GM21619 (cell line): ENCODE measurements around the gene BEST3.

ENCODE experiments used
- ATAC-seq: cut with Tn5 transposase; IDR thresholded peaks from one replicate; pipeline ENCODE4 v1.9.1; 2021; ENCODE audit not compliant: unreplicated experiment

BEST3 gene

GRCh38 chr12:69653703-69654102 is 45.4 kb downstream of the BEST3 start:
- ATAC-seq = no peak

- ATAC-seq = no peak
Measured at GRCh38 chr12:69651922-69652321, 47.2 kb downstream of the BEST3 start.

GRCh38 chr12:69649529-69649928 is 49.6 kb downstream of the BEST3 start:
- no peak for ATAC-seq

- ATAC-seq = no peak
Measured at GRCh38 chr12:69648476-69648875, 50.6 kb downstream of the BEST3 start.

- ATAC-seq = no peak
Measured at GRCh38 chr12:69647178-69647577, 51.9 kb downstream of the BEST3 start.

- ATAC-seq = no peak
Measured at GRCh38 chr12:69645031-69645430, 54.1 kb downstream of the BEST3 start.

- ATAC-seq = no peak
Measured at GRCh38 chr12:69644511-69644910, 54.6 kb downstream of the BEST3 start.

GRCh38 chr12:69642531-69642930 is 56.6 kb downstream of the BEST3 start:
- ATAC-seq = no peak

GRCh38 chr12:69641546-69641945 is 57.6 kb downstream of the BEST3 start:
- no peak for ATAC-seq

- ATAC-seq = peak; percentile 87
Measured at GRCh38 chr12:69639400-69640016, 59.6 kb downstream of the BEST3 start.

GRCh38 chr12:69633061-69633460 is 66.0 kb downstream of the BEST3 start:
- no peak for ATAC-seq

- no peak for ATAC-seq
Measured at GRCh38 chr12:69630191-69630590, 68.9 kb downstream of the BEST3 start.

GRCh38 chr12:69627501-69627900 is 71.6 kb downstream of the BEST3 start:
- no peak for ATAC-seq

- no peak for ATAC-seq
Measured at GRCh38 chr12:69623970-69624369, 75.1 kb downstream of the BEST3 start.

- no peak for ATAC-seq
Measured at GRCh38 chr12:69621551-69621950, 77.6 kb downstream of the BEST3 start.

- no peak for ATAC-seq
Measured at GRCh38 chr12:69620921-69621320, 78.2 kb downstream of the BEST3 start.

- ATAC-seq = no peak
Measured at GRCh38 chr12:69620077-69620476, 79.0 kb downstream of the BEST3 start.

- ATAC-seq = no peak
Measured at GRCh38 chr12:69619050-69619449, 80.1 kb downstream of the BEST3 start.

GRCh38 chr12:69616025-69616424 is 83.1 kb downstream of the BEST3 start:
- no peak for ATAC-seq

- no peak for ATAC-seq
Measured at GRCh38 chr12:69613351-69613750, 85.8 kb downstream of the BEST3 start.

- ATAC-seq = no peak
Measured at GRCh38 chr12:69610729-69611128, 88.4 kb downstream of the BEST3 start, which contains the start of gene LRRC10. TSS of gene LRRC10 (minus strand) at chr12:69610907. CDS start at chr12:69610838, 69 bp downstream.

- no peak for ATAC-seq
Measured at GRCh38 chr12:69610126-69610525, 89.0 kb downstream of the BEST3 start.

- ATAC-seq = no peak
Measured at GRCh38 chr12:69608114-69608513, 91.0 kb downstream of the BEST3 start.
